Effector memory CD8-positive, alpha-beta T cell (primary cell): Measurements from ENCODE around the gene MAP7D1.

Experiments
- ATAC-seq: fragments of 150-1000 bp; cut with Tn5 transposase; replicated peaks from 2 replicates; pipeline ENCODE4 v1.10.0; 2021; ENCODE audit warnings: mild to moderate bottlenecking, moderate library complexity
- DNase-seq, 3 experiments: peaks; one replicate each; pipeline ENCODE4 v3.0.0; 2021
- H3K27ac Mint-ChIP-seq, 2 donors: one replicate each; pipeline ENCODE4 v1.8.0; 2022; ENCODE audit warnings: mild to moderate bottlenecking in 2 of 2, mixed read lengths in 2 of 2, moderate library complexity in 2 of 2
- H3K27me3 Mint-ChIP-seq, 2 donors: one replicate each; pipeline ENCODE4 v1.8.0; 2022; ENCODE audit warnings: mixed read lengths in 2 of 2
- H3K36me3 Mint-ChIP-seq: one replicate; pipeline ENCODE4 v1.8.0; 2022; ENCODE audit warnings: mild to moderate bottlenecking, moderate library complexity, mixed read lengths; ENCODE audit not compliant: insufficient read depth
- H3K4me1 Mint-ChIP-seq, 2 donors: one replicate each; pipeline ENCODE4 v1.8.0; 2022; ENCODE audit warnings: low read depth in 2 of 2, mixed read lengths in 2 of 2
- H3K4me3 Mint-ChIP-seq, 2 donors: one replicate each; pipeline ENCODE4 v1.8.0; 2022; ENCODE audit warnings: mild to moderate bottlenecking in 2 of 2, mixed read lengths in 2 of 2, moderate library complexity in 2 of 2
- H3K9me3 Mint-ChIP-seq, 2 donors: one replicate each; pipeline ENCODE4 v1.8.0; 2022; ENCODE audit warnings: mixed read lengths in 2 of 2
- total RNA-seq, 9 experiments: gene quantifications; one replicate each; lab custom pipeline; 2026; lab: John Stamatoyannopoulos, UW

MAP7D1 gene
- 102 to 235 (median 130) reads per million in 9 experiments for total RNA-seq

DNA sequence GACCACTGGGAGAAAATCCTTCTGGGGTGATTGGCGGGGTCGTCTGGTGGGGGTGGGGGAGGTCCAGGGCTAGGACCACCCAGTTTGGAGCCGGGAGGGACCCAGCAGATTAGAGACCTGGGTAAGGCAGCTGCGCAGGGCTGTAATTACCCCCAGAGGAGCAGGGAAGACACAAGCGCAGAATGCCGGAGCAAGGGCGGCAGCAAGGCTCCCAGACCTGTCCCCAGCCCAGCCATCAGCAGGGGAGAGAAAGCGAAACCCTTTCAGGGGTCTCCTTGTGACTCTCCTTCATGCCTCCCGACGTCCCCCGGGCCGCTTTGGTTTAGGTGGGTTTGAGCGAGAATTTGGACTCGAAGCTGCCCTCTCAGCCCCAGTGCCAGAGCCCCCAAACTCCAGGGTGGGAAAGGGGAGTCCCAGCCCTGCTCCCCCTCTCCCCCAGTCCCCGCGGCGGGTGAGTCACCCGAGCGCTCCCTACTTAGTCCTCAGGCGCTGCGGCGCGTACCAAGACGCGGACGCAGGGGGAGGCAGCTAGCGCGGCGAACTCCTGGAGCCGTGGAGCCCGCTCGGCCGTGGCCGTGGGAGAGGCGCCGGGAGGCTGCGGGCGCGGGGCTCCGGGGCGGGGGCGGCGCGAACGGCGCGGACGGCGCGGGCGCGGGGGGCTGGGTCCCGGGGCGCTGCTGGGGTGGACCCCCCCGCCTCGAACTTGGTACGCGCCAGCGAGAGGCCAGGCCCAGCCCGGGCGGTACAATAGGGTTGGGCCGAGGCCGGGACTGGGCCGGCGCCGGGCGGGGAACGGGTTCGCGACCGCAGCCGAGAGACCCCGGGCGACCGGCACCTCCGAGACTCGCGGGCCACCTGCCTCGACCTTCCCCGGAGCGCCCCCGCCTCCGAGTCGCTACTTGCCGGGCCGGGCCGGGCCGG, at the start of gene MAP7D1:
Gene MAP7D1 (plus strand): TSS at position 753 of the 921 bp plus-strand sequence. CDS start 258 bp downstream, outside the sequence.
- ATAC-seq: peak; percentile 76
- H3K27me3 Mint-ChIP-seq: no peaks in the 10 kb centered on the region
- DNase-seq: peak; percentile 80 to 85 (median 81)
- peak within 1 kb of the TSS; percentile 96 to 98 for H3K27ac Mint-ChIP-seq
- H3K36me3 Mint-ChIP-seq: peaks cover 19% of the 10 kb centered on the region
- peaks cover 52 to 56% of the 10 kb centered on the region in 2 donors for H3K4me1 Mint-ChIP-seq
- peak within 1 kb of the TSS; percentile 93 to 95 for H3K4me3 Mint-ChIP-seq
- H3K9me3 Mint-ChIP-seq: no peaks in the 10 kb centered on the region

DNA sequence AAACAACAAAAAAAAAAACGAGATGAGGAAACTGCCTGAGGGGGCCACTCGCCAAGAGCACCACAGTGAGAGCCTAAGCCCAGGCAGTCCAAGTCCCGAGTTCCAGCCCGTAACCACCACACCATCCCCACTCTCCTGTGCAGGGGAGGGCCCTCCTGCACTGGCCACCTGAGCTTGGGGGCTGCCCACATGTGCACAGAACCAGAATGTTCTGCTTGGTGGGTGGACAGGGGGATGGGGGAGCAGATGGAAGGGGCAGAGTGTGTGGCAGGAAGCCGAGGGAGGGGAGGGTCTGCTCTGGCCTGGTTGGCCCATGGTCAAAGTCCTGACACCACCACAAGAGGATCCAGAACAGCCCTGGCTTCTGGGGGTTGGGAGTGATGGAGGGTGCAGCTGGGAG, 49.7 kb upstream of the MAP7D1 start:
- no peak overlapping the region for H3K27ac Mint-ChIP-seq

DNA sequence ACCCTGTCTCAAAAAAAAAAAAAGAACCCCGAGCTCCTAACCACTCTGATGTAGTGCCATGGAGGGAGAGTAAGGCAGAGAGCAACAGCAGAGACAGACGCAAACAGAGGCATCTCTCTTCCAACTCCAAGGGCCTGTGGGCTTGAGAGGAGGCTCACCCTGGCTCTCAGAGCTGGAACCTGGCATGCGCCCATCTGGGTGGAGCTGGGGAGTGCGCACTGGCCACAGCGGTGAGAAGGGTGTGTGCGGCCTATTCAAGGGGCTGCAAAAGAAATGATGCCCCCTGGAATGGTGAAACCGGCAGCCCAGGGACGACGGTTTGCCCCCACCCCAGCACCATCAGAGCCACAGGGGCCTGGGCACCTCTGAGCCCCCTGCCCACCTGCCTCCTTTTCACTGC, 48.6 kb upstream of the MAP7D1 start:
- Mint-ChIP-seq H3K27ac (peak overlapping the region in 1 of 2 donors; percentile 38), H3K36me3 (peaks cover 10% of the 10 kb centered on the region), H3K4me3 (no peak overlapping the region), H3K9me3 (no peaks in the 10 kb centered on the region), H3K4me1 (peaks cover 12% of the 10 kb centered on the region in 2 donors), H3K27me3 (no peaks in the 10 kb centered on the region)
- DNase-seq (no peak), ATAC-seq (no peak)

More for the DNA sequence above, 49.7 kb upstream of the MAP7D1 start:
- Mint-ChIP-seq H3K36me3 (peaks cover 13% of the 10 kb centered on the region), H3K9me3 (no peaks in the 10 kb centered on the region), H3K27me3 (no peaks in the 10 kb centered on the region), H3K4me3 (no peak overlapping the region), H3K4me1 (peaks cover 6 to 12% of the 10 kb centered on the region in 2 donors)
- ATAC-seq (no peak), DNase-seq (no peak)

DNA sequence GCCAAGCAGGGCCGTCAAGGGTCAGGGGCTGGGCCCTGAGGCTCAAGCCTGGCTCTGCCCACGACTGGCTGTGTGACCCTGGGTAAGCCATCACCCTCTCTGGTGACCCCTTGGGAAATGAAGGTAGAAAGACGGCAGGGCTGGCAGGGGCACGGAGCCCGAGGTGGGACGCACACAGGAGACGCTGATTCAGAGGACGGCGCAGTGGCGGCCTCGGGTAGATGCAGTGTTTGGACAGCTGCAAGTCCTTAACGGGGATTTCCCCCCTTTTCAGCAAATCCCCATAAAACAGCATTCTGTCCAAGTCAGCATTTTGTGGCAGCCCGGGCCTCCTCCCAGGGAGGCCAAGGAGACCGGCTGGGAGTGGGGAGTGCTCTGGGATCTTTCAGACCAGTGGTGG, 47.6 kb upstream of the MAP7D1 start:
- H3K9me3 Mint-ChIP-seq: no peaks in the 10 kb centered on the region
- ATAC-seq: no peak
- DNase-seq: no peak
- H3K36me3 Mint-ChIP-seq: peaks cover 10% of the 10 kb centered on the region
- H3K4me3 Mint-ChIP-seq: peak overlapping the region in 1 of 2 donors; percentile 14
- peaks cover 12% of the 10 kb centered on the region in 2 donors for H3K4me1 Mint-ChIP-seq
- H3K27ac Mint-ChIP-seq: no peak overlapping the region
- no peaks in the 10 kb centered on the region for H3K27me3 Mint-ChIP-seq

DNA sequence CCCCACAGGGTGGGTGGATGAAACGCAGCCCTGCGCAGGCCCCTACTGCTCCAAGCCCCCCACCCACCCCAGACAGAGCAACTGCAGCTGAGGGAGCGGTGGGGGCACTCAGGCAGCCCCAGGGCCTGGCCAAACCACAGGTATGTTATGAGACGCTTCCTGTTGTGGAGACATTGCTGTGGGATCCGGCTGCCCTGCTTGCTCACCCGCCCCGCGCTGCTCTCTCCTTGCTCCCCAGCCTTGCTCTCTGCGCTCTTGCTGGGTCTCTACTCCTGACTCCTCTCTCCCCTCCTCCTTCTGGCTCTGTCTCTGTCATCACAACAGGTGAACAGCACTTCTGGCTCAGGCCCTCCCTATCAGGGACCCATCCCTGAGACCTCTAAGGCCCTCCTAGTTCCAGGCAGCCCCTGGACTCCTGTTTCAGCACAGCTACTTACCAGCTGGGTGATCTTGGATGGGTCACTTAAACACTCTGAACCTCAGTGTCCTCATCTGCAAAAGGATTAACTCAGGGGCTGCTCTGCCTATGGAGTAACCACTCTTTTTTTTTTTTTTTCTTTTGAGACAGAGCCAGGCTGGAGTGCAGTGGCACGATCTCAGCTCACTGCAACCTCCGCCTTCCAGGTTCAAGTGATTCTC, 46.8 kb upstream of the MAP7D1 start:
- peaks cover 12% of the 10 kb centered on the region in 2 donors for H3K4me1 Mint-ChIP-seq
- DNase-seq (peak; percentile 27 to 34 (median 28)), ATAC-seq (peak; percentile 99)
- no peaks in the 10 kb centered on the region for H3K9me3 Mint-ChIP-seq
- peak overlapping the region in 1 of 2 donors; percentile 4 for H3K4me3 Mint-ChIP-seq
- peak overlapping the region; percentile 9 to 14 for H3K27ac Mint-ChIP-seq
- no peaks in the 10 kb centered on the region for H3K27me3 Mint-ChIP-seq
- H3K36me3 Mint-ChIP-seq: peaks cover 3% of the 10 kb centered on the region

DNA sequence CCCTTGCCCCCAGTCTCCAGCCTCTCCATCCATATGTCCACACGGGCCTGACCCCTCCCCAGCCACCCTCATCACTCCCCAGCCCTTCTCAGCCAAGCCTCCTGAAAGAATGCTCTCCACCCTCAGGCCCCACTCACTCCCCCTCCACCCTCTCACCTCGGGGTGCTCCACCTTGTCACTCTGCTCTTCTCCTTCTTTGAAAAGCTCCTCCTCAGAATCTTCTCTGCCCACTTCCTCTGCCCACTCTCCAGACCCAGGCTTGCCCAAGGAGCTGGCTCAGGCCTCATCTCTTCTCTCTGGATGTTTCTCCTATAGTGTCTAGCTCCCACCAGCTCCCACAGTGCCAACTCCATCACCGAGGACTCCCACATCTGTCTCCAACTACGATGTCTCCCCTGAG, 44.8 kb upstream of the MAP7D1 start:
- DNase-seq (no peak), ATAC-seq (no peak)
- Mint-ChIP-seq H3K36me3 (no peaks in the 10 kb centered on the region), H3K4me1 (peaks cover 12% of the 10 kb centered on the region in 2 donors), H3K4me3 (no peak overlapping the region), H3K27ac (peak overlapping the region in 1 of 2 donors; percentile 1), H3K27me3 (no peaks in the 10 kb centered on the region), H3K9me3 (no peaks in the 10 kb centered on the region)

DNA sequence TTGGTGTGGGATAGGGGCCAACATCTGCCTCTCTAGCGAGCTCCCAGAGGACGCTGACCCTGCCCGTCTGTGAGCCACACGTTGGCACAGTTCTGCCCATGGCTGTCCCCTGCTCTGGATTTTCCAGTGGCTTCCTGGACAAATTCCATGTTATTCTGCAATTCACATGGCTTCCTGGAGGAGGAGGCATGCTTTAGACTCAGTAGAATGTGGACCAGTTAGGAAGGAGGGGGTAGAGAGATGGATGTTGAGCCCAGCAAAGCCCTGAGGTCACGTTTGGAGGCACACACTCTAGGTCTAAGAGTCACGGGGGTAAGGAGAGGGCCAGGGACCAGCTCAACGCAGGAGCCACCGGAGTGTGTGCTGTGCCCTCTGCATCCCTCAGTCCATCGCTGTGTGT, 43.1 kb upstream of the MAP7D1 start:
- no peak overlapping the region for H3K27ac Mint-ChIP-seq
- H3K4me1 Mint-ChIP-seq: peaks cover 12% of the 10 kb centered on the region in 2 donors
- H3K4me3 Mint-ChIP-seq: no peak overlapping the region
- H3K36me3 Mint-ChIP-seq: no peaks in the 10 kb centered on the region
- no peak for ATAC-seq
- DNase-seq: no peak
- no peaks in the 10 kb centered on the region for H3K9me3 Mint-ChIP-seq
- peaks cover under 1 to 5% of the 10 kb centered on the region in 2 donors for H3K27me3 Mint-ChIP-seq

DNA sequence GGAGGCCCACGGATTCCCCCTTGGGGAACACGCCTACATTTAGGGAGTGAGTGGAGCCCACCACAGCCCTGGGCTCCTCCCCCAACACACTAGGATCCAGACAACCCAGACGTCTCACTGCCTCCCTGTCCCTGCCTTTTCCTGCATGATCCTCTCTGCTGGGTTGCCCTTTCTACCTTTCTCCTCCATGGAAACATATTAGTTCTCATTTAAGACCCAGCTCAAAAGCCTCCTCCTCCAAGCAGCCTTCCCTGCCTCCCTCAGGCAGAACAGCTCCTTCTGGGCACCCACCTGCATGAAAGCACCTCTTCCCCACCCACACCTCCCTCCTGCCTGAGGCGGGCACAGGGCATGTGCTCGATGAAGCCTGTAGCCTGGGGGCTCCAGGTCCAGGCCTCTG, 41.6 kb upstream of the MAP7D1 start:
- H3K27ac Mint-ChIP-seq: no peak overlapping the region
- H3K4me3 Mint-ChIP-seq: no peak overlapping the region
- H3K4me1 Mint-ChIP-seq: peaks cover under 1 to 8% of the 10 kb centered on the region in 2 donors
- DNase-seq: no peak
- no peaks in the 10 kb centered on the region for H3K36me3 Mint-ChIP-seq
- no peak for ATAC-seq
- peaks cover 5 to 11% of the 10 kb centered on the region in 2 donors for H3K27me3 Mint-ChIP-seq
- H3K9me3 Mint-ChIP-seq: no peaks in the 10 kb centered on the region

DNA sequence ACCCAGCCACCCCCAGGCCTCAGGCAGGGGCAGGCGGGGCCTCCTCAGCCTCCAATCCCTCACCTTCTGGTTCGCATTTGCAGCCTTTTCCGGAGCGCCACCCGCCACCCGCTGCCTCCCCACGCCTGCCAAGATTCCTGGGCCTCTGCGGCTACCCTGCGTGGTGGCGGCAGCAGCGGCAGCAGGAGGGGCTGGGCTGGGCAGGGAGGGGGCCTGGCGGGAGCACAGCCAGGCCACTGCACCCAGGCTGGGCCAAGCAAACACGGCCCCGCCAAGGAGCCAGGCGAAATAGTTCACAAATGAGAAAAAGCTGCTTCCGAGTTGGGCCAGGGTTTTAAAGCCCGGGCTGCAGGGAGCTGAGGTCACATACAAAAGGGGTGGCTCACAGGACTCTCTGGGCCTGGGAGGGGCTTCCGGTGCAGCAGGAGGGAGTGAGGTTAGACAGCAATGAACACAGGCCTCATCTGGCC, 40.7 kb upstream of the MAP7D1 start:
- peaks cover 11 to 17% of the 10 kb centered on the region in 2 donors for H3K27me3 Mint-ChIP-seq
- no peak overlapping the region for H3K4me3 Mint-ChIP-seq
- H3K4me1 Mint-ChIP-seq: peaks cover 0 to 8% of the 10 kb centered on the region in 2 donors
- ATAC-seq (no peak), DNase-seq (no peak)
- H3K27ac Mint-ChIP-seq: no peak overlapping the region
- no peaks in the 10 kb centered on the region for H3K36me3 Mint-ChIP-seq
- H3K9me3 Mint-ChIP-seq: no peaks in the 10 kb centered on the region

DNA sequence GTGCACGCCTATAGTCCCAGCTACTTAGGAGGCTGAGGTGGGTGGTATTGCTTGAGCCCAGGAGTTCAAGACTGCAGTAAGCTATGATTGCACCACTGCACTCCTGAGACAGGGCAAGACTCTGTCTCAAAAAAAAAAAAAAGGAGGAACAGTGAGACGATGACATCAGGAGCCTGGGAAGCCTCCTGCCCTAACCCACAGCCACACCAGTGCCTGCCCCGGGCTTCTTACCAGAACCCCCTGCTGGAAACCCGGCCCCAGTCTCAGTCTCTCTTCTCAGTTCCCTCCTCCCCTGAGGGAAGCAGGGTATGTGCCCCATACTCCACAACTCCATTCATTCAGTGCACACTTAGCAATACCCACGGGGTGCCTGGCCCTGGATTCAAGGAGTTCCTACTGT, 40.0 kb upstream of the MAP7D1 start:
- Mint-ChIP-seq H3K4me1 (peaks cover 0 to 8% of the 10 kb centered on the region in 2 donors), H3K9me3 (no peaks in the 10 kb centered on the region), H3K4me3 (no peak overlapping the region), H3K36me3 (no peaks in the 10 kb centered on the region), H3K27ac (no peak overlapping the region), H3K27me3 (peaks cover 12 to 20% of the 10 kb centered on the region in 2 donors)
- ATAC-seq (no peak), DNase-seq (no peak)

DNA sequence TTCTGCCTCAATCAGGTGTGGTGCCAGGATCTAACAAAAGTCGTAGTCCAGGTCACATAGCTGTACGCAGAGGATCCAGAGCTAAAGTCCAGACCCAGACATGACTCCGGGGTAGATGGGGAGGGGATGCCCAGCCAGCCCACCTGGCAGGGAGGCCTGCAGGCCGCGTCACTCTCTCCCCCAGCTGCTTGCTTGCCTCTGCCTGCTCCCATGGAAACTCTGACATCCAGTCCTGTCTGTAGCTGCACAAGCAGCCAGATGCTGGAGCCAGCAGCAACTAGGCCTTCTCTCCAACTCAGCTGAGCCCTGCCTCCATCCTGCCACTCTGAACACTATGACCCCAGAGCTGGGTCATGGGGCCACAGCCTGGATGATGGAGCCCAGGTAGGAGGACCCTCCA, 39.1 kb upstream of the MAP7D1 start:
- DNase-seq (no peak), ATAC-seq (no peak)
- no peaks in the 10 kb centered on the region for H3K36me3 Mint-ChIP-seq
- H3K27ac Mint-ChIP-seq: no peak overlapping the region
- H3K9me3 Mint-ChIP-seq: no peaks in the 10 kb centered on the region
- peaks cover 18 to 27% of the 10 kb centered on the region in 2 donors for H3K27me3 Mint-ChIP-seq
- H3K4me3 Mint-ChIP-seq: no peak overlapping the region
- no peaks in the 10 kb centered on the region for H3K4me1 Mint-ChIP-seq

DNA sequence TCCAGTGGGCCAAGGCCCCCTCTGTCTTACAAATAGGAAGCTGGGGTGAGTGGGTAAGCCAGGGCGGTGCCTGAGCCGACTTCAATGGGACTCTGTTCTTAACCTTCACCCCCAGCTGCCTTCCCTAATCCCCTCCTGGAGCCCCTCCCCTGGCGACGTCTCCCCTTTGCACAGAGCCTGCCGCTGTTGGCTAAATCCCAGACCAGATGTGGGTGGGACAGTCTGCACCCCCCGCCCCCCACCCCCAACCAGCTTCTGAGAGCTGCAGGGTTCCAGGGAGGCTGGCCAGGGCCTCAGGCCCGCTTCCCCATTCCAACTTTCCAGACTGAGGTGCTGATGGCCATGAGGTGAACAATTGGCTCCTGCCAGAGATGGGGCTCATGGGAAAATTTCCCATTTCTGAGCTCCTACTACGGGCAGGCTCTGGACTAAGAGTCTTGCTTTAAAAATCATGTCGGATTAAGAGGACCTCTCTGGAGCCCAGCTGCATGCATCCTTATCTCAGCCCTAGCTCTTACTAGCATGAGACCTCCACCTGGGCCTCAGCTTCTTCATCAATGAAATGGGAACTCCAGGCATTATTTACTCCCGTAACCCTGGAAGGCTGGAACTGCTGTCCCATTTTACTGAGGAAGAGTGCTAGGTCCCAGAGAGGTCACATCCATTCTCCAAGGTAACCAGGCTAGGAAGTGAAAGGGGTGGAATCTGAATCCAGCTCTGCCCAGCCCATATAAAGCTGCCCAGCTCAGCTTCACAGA, 37.3 kb upstream of the MAP7D1 start:
- no peak overlapping the region for H3K4me3 Mint-ChIP-seq
- DNase-seq: no peak
- no peak overlapping the region for H3K27ac Mint-ChIP-seq
- H3K36me3 Mint-ChIP-seq: no peaks in the 10 kb centered on the region
- no peak for ATAC-seq
- H3K4me1 Mint-ChIP-seq: peaks cover 4 to 7% of the 10 kb centered on the region in 2 donors
- H3K9me3 Mint-ChIP-seq: no peaks in the 10 kb centered on the region
- H3K27me3 Mint-ChIP-seq: peaks cover 35 to 44% of the 10 kb centered on the region in 2 donors

DNA sequence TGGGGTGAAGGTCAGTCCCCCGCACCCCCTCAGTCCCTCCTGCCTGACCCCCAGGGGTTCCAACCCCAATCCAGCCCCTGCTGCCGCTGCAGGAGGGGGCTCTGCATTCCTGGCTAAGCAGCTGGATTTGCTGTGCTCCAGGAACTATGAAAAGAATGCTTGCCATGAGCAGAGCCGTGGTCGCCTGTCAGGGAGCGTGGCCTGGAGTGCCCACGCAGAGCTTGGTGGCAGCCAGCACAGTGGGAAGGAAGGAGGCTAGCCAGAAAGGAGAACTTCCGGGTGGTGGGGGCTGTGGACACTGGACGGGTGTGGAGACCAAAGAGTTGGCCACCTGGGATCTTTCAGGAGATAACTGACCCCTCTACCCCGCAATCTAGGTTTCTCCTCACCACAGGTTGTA, 36.5 kb upstream of the MAP7D1 start:
- H3K27ac Mint-ChIP-seq: no peak overlapping the region
- ATAC-seq (no peak), DNase-seq (no peak)
- H3K9me3 Mint-ChIP-seq: no peaks in the 10 kb centered on the region
- peaks cover 44 to 52% of the 10 kb centered on the region in 2 donors for H3K27me3 Mint-ChIP-seq
- H3K36me3 Mint-ChIP-seq: no peaks in the 10 kb centered on the region
- H3K4me3 Mint-ChIP-seq: no peak overlapping the region
- peaks cover 4 to 8% of the 10 kb centered on the region in 2 donors for H3K4me1 Mint-ChIP-seq
